ENCODE results near the gene FCER1G. TPM values are rescaled to one million over a fixed set of nuclear protein-coding genes. Genes with fewer than 3 reads are reported as not detected.
"Not testable (repeated sequence)": the region's sequence is repeated elsewhere in the genome, so short reads cannot be mapped to it uniquely, and the experiment has no call there.

The FCER1G gene
- total RNA-seq, 1 experiment from 2014 or later, result not detected

- no peak for DNase-seq (ENCODE audit: low read depth)
Observed at GRCh38 chr1:161229896-161230295, 14.8 kb downstream of the FCER1G start.

- no peak for DNase-seq (ENCODE audit: low read depth)
Observed at GRCh38 chr1:161230762-161231161, 15.7 kb downstream of the FCER1G start.

- DNase-seq (ENCODE audit: low read depth), result no peak
Observed at GRCh38 chr1:161233102-161233501, 18.0 kb downstream of the FCER1G start.

GRCh38 chr1:161235957-161236775 is 21.1 kb downstream of the FCER1G start:
- DNase-seq (ENCODE audit: low read depth), result no peak

GRCh38 chr1:161238039-161238473 is 23.0 kb downstream of the FCER1G start, which contains the start of gene NR1I3:
Gene NR1I3 (minus strand): TSS chr1:161238203. CDS start chr1:161236565, 1,638 bp downstream.
- DNase-seq (ENCODE audit: low read depth), result peak; percentile 10

GRCh38 chr1:161241682-161242081 is 26.6 kb downstream of the FCER1G start:
- no peak for DNase-seq (ENCODE audit: low read depth)

- DNase-seq (ENCODE audit: low read depth), result no peak
Observed at GRCh38 chr1:161242313-161242712, 27.2 kb downstream of the FCER1G start.

- DNase-seq (ENCODE audit: low read depth), result no peak
Observed at GRCh38 chr1:161244888-161245287, 29.8 kb downstream of the FCER1G start.

- not testable (repeated sequence) for DNase-seq (ENCODE audit: low read depth)
Observed at GRCh38 chr1:161250100-161250499, 35.0 kb downstream of the FCER1G start.

- DNase-seq (ENCODE audit: low read depth), result no peak
Observed at GRCh38 chr1:161250829-161251228, 35.7 kb downstream of the FCER1G start.

GRCh38 chr1:161251579-161251978 is 36.5 kb downstream of the FCER1G start:
- no peak for DNase-seq (ENCODE audit: low read depth)

GRCh38 chr1:161255302-161255701 is 40.2 kb downstream of the FCER1G start:
- not testable (repeated sequence) for DNase-seq (ENCODE audit: low read depth)

- DNase-seq (ENCODE audit: low read depth), result not testable (repeated sequence)
Observed at GRCh38 chr1:161255955-161256520, 40.9 kb downstream of the FCER1G start.

GRCh38 chr1:161257109-161257508 is 42.0 kb downstream of the FCER1G start:
- DNase-seq (ENCODE audit: low read depth), result not testable (repeated sequence)

- peak; percentile 39 for DNase-seq (ENCODE audit: low read depth)
Observed at GRCh38 chr1:161258439-161259344, 43.6 kb downstream of the FCER1G start, which contains the start of gene PCP4L1. Gene PCP4L1 (plus strand): TSS chr1:161258745. CDS start chr1:161258975, 230 bp downstream.

- DNase-seq (ENCODE audit: low read depth), result no peak
Observed at GRCh38 chr1:161259345-161259702, 44.2 kb downstream of the FCER1G start.

- no peak for DNase-seq (ENCODE audit: low read depth)
Observed at GRCh38 chr1:161259765-161260164, 44.7 kb downstream of the FCER1G start.

- no peak for DNase-seq (ENCODE audit: low read depth)
Observed at GRCh38 chr1:161260376-161261260, 45.5 kb downstream of the FCER1G start.

- no peak for DNase-seq (ENCODE audit: low read depth)
Observed at GRCh38 chr1:161261261-161262235, 46.5 kb downstream of the FCER1G start.

- DNase-seq (ENCODE audit: low read depth), result no peak
Observed at GRCh38 chr1:161265305-161265704, 50.2 kb downstream of the FCER1G start.
